NCI-H187 treated with DMSO at 0.1 percent for 48 hours (cell line): ENCODE results near the gene FMN1.

Source experiments
- DNase-seq: peaks from one replicate; lab custom pipeline; 2025; lab: John Stamatoyannopoulos, UW

The FMN1 gene

DNA sequence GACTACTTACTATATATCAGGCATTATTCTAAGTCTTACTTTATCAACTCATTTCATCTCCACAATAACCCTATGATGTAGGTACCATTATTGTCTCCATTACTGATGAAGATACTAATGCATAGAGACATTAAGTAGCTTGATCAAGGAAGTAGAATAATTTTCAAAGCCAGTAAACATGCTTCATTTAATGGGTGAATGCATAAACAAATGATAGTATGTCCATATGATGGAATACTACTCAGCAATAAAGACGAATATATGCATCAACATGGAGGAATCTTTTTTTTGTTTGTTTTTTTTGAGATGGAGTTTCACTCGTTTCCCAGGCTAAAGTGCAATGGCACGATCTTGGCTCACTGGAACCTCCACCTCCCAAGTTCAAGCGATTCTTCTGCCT is 184.9 kb downstream of the FMN1 start:
- no peak for DNase-seq

- DNase-seq = no peak
Measured at GRCh38 chr15:33009026-33009425, 185.5 kb downstream of the FMN1 start.

DNA sequence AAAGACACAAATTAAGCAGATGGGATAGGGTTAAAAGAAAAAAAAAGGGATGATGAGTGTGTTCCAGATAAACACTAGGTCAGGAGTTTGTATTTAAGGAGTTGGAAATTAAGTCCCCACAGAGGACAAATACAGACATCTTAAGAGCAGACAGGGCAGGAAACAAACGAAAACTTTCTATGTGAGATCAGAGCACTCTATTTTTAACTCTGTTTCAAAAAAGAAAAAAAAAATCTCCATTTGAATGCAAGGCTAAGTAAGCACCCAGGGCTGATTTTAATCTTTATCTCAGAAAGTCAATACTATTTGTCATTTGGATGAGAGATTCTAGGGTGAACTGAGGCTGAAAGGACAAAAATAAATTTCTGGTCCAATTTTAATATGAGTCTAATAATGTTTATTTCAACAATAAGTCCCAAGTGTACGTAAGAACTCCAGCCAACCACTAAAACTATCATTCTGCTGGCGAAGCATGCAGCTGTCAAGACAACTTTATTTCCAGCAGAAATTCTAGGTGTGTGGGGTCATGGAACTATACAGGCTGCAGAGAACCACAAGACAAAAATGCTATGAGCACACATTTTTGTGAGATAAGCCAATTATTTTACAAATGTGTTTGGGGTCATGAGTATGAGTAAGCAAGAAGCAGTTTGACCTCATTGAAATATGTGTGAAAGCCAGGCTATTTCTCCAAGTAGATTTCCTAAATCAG is 186.1 kb downstream of the FMN1 start:
- no peak for DNase-seq

DNA sequence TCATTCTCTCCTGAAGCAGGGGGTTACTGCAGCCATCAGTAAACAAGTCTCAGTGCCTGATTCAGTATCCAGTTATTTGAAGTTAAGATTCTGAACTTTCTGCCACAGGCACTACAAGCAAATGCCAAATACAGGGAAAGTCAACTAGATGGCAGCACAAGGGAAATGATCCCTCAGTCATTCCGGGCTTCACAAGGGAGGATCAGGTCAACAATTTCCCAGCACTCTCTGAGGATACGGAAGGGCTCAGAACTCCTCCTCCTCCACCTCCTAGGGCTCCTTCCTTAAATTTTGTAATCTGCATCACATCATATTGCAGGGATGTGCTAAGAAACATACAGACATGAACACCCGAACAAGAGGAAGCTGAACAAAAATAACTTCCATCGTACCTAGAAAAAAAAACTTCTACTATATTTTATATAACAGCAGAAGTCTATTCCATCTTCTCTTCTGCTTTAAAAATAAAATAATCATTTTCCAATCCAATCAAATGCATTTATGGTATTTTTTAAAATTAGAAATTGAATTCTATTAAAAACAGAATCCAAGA is 187.1 kb downstream of the FMN1 start:
- no peak for DNase-seq

DNA sequence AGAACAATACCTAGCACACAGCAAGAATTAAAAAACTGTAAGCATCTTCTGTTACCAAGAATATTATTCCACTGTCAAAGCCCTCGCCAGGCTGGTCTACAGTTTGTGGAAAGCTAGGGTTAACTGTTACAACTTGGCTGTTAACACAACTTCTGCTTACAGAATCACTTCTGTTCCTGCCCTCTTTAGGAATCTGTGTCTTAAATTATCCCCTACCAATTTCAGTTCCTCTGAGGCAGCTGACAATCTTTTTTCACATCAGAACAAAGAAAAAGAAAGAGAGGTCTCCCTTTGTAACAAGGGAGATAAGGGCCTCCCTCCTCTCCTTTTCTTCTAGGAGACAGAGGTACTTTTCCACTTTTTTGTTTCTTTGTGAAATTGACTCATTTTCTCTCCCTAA is 188.9 kb downstream of the FMN1 start:
- DNase-seq = no peak

GRCh38 chr15:33001926-33002325 is 192.6 kb downstream of the FMN1 start:
- DNase-seq = no peak

GRCh38 chr15:32998979-32999672 is 195.4 kb downstream of the FMN1 start:
- DNase-seq = no peak

- no peak for DNase-seq
Measured at GRCh38 chr15:32998182-32998581, 196.3 kb downstream of the FMN1 start.

- no peak for DNase-seq
Measured at GRCh38 chr15:32994810-32995424, 199.6 kb downstream of the FMN1 start.

DNA sequence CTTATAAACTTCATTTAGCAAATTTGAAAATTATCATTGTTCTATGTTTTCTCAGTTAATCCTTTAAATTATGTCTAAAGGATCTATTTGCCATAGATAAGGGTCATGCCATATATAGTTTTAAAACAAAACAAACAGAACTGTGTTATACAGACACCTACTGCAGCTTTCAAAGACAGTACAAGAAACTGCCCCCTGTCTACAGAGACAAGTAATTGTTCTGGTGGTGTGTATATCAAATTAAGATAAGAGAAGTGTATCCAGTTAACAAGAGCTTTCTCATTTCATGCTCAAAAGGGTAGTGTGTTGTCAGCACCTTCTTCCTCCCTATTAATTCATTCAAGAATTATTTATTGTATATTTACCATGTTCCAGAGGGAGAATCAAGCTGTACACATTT is 201.2 kb downstream of the FMN1 start:
- no peak for DNase-seq

DNA sequence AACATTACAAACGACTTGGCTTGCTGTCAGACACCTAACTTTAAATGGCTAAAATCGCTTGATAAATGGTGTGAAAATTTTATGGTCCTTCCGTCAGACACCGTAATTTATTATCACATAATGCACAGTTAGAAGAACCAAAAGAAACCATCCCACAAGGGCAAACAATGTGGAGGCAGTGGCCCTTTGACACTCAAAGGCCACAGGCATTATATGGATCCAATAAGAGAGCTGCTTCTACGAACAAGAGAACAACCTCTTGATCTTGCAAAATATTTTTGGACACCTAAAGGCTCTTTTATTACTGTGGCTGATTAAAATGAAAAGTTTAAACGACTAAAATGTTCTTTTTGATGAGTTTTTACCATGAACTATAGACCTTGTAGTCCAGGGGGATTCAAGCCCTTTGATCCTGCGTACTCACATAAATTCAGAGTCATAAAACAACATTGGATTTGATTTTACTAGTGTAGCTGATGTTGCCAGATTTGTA is 202.8 kb downstream of the FMN1 start:
- DNase-seq = no peak

GRCh38 chr15:32990071-32990470 is 204.4 kb downstream of the FMN1 start:
- no peak for DNase-seq

DNA sequence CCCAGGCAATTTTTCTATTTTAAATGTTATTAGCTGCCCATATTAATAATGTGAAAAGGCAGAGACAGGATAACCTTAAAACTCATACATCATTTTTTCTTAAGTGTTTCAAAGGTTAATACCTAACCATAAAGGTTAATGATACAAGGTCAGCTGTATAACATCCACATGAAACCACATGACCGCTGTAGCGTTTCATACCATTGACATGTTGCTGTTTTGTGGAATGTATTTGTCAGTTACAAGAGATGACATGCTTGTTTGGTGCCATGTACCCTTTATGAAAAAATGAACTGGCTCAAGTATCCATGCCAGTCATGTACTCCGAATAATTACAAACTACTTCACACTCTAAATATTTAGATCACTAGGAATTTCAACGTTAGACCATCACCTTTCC is 207.4 kb downstream of the FMN1 start:
- no peak for DNase-seq

DNA sequence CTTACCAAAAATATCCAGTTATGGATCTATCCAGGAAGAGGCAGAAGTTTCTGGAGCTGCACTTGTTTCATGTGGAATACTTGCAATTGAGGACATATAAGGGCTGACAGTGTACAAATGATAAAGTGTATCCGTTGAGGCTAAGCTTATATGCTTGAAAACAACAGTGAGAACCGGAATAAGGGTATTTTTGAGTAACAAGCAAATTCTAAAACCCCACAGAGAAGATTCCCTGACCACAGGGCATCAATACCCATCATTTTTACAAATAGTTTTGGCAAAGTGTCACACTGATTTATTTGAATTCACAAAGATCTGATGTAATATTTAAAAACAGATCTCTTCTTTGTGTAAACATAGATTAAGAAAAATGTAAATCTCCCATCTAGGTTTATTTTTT is 208.4 kb downstream of the FMN1 start:
- no peak for DNase-seq

DNA sequence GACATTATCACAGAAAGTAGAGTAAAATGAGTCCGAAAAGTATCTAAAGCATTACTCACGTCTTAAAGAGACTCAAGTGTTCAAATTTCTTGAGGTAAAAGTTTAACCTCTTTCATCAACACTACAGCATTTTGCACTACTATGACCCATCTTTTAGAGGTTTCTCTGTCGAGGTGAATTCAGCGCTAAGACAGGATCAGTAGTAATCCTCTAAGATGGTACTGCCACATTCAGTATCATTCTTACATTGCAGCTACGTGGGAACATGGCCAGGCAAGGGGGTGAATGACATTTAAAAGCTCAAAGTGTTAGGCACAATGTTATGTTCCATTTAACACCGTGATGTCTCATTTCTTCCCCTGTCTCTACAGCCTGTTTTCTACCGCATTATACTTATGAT is 210.8 kb downstream of the FMN1 start:
- no peak for DNase-seq

DNA sequence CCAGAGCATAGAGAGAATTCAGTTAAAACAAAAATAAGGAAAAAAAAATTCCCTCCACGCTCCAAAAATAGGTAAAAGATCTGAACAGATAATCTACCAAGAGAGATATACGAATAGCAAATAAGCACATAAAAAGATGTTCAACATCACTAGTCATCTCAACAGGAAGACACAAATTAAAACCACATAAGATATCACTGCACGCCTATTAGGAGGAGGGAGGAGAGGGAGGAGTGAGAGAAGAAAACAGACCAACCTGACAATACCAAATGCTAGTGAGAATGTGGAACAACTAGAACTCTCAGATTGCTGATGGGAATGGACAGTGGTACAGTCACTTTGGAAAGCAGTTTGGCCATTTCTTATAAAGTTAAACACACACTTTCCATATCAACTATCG is 212.5 kb downstream of the FMN1 start:
- DNase-seq = no peak

DNA sequence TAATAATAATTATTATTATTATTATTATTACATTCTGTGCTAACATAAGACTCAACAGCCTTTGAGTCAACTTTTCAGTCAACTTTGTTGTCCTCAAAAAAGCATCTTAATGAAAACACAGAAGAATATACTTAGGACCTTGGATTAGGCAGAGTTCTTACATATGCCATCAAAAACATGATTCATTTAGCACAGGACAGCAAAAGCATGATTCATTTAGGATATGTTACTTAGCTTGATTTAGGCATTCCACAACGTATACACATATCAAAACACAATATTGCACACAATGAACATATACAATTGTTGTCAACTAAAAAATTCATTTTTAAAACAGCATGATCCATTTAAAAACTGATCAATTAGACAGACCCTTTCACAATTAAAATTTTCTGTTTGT is 213.0 kb downstream of the FMN1 start:
- DNase-seq = no peak

DNA sequence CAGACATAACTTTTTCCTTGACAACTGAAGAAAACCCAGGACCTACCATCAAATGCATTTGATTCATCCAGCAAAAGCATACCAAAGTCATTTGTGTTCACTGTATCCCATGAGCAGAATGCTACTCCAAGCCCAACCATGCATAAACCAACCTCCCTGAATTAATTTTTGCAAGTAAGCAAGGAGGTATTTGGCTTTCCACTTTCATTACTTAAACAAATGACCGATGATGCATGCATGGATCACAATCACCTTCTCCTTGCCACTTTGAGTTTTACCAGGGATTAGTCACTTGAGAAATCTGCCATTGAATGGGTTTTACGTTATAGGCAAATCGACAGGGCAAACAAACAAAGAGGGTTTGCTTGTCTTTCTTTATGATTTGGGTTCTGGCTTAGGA is 214.8 kb downstream of the FMN1 start:
- DNase-seq = no peak

- DNase-seq = no peak
Measured at GRCh38 chr15:32977506-32977905, 217.0 kb downstream of the FMN1 start.

DNA sequence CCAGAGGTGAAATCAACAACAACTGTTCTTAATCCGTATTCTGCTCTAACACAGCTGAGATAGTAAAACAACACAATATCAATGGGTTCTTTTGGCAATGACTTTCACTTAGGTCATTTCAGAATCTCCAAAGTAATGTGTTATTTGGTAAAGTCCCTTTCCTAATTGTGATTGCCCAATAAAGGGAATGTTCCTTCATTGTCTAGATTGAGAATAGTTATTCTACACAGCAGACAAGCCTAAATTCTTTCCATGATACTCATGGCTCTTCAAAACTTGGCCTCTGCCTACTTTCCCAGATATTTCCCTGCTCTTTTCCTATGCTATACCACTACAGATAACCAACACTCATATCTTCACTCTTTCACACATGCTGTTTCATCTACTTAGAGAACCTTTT is 219.8 kb downstream of the FMN1 start:
- no peak for DNase-seq

- no peak for DNase-seq
Measured at GRCh38 chr15:32972686-32973085, 221.8 kb downstream of the FMN1 start.

DNA sequence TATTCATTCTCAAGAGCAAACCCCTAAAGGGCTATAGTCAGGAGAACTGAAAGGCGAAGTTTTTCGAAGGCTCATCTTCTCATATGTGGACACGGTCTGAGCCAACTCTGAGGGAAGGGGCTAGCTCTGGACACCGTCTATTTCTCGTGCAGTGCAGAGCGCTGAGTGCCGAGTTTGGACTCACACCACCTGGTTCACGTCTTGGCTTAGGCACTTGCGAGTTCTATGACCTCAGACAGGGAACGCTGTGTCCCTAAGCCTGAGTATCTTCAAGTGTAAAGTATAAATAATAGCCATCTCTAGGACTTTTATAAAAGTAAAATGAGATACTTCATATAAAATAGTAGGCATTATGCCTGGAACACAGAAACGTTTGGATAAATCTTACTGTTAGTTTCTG is 223.7 kb downstream of the FMN1 start:
- DNase-seq = no peak

DNA sequence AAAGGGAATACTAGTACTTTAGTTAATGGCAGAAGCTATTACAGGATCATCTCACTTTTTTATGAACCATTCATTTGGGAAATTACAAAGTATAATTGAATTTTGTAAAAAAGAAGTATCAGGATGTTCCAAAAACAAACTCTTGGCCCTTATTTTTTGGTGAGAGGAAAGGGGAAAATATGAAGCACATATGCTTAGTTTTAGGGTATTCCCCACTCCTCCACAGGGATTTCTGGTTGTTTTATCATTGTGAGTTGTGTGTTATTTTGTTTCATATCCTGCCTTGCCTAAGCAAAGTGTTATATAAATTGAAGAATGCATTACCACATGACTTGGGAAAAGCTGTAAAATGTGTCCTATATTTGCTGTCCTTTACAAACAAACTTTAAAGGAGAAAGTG is 227.0 kb downstream of the FMN1 start:
- no peak for DNase-seq
